ENCODE measurements around the gene SCAMP2. TPM values are rescaled to one million over a fixed set of nuclear protein-coding genes. Genes with fewer than 3 reads are reported as not detected.
A peak's percentile ranks its signal among the peaks of the same experiment; 100 is the strongest.
"Not testable (repeated sequence)": the region's sequence is repeated elsewhere in the genome, so short reads cannot be mapped to it uniquely, and the experiment has no call there.

Gene SCAMP2
- total RNA-seq, 5 donors from 2014 or later (not counting 1 experiment from before 2014, with no cell fraction given): 76.8 to 141 (median 134) TPM

GRCh38 chr15:74902295-74903075 lies 29.3 kb upstream of the SCAMP2 start:
- H3K4me3 Mint-ChIP-seq: peak overlapping the region in 1 of 3 donors; percentile 9
- H3K27me3 Mint-ChIP-seq: no peaks in the 10 kb centered on the region
- Histone ChIP-seq H3K4me1 (ENCODE audit: control insufficient read depth in 1 of 2, extremely low read depth in 1 of 2, insufficient read depth in 2 of 2, low read length in 2 of 2) (peaks cover 8 to 33% of the 10 kb centered on the region in 2 experiments), H3K9me3 (no peaks in the 10 kb centered on the region), H3K4me3 (ENCODE audit: control insufficient read depth in 1 of 2, extremely low read depth in 1 of 2, low read length in 1 of 2) (no peak overlapping the region), H3K27me3 (replicated peaks in 1 of 2; ENCODE audit: control insufficient read depth in 2 of 2, extremely low read depth in 1 of 2, insufficient read depth in 2 of 2, low read length in 1 of 2) (no peaks in the 10 kb centered on the region), H3K36me3 (ENCODE audit: control insufficient read depth in 2 of 2, extremely low read depth in 1 of 2, insufficient read depth in 1 of 2, low read length in 1 of 2) (peaks cover 13 to 62% of the 10 kb centered on the region in 2 donors), H3K27ac (ENCODE audit: low read length) (no peak overlapping the region)
- no peaks in the 10 kb centered on the region for H3K9me3 Mint-ChIP-seq
- ChIA-PET POLR2A (interaction anchor here in 1 of 2 donors (0.7 kb wide), 1 partner anchor 9 kb away, joined by 6 read pairs; no protein-coding TSS in a partner anchor), CTCF (interaction anchor here (0.6 to 2.3 kb wide), 42 partner anchors 8 to 550 kb away, joined by 3 to 18 read pairs (median 4); partner anchors contain the start of genes MPI (in 1 of the 2), SCAMP2 (in 1 of the 2) and ULK3 (in 1 of the 2))
- H3K4me1 Mint-ChIP-seq: peaks cover 46 to 54% (median 51%) of the 10 kb centered on the region in 3 donors
- ATAC-seq (replicated peaks in 1 of 4) (no peak), DNase-seq (no peak)
- peaks cover 19% of the 10 kb centered on the region for H3K36me3 Mint-ChIP-seq
- H3K27ac Mint-ChIP-seq: peak overlapping the region; percentile 79
- WGBS (ENCODE audit: insufficient coverage): 83% methylated on average over 1 of the region's 4 CpGs

DNA sequence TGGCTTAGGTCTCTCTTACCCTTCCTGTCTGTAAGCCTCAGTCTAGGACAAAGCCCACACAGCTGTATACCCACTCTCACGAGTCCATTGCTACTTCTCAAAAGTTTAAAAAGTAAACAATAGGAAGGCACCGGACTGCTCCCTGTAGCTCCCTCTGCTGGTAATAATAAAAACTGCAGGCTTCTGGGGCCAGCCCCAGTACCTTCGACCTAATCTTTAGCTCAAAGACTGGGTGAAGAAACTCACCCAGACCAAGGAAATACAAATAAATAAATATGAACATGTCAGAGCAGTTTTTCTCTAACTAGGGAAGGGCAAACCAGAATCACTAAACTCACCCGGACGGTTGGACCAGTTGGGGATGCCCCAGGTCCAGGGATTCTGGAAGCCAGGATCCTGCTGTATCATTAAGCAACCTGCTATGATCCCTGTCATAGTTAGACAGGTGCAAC lies 28.5 kb upstream of the SCAMP2 start:
- Histone ChIP-seq H3K4me1 (ENCODE audit: control insufficient read depth in 1 of 2, extremely low read depth in 1 of 2, insufficient read depth in 2 of 2, low read length in 2 of 2) (peaks cover 4 to 26% of the 10 kb centered on the region in 2 experiments), H3K36me3 (ENCODE audit: control insufficient read depth in 2 of 2, extremely low read depth in 1 of 2, insufficient read depth in 1 of 2, low read length in 1 of 2) (peaks cover 13 to 70% of the 10 kb centered on the region in 2 donors), H3K4me3 (ENCODE audit: control insufficient read depth in 1 of 2, extremely low read depth in 1 of 2, low read length in 1 of 2) (no peak overlapping the region), H3K9me3 (no peaks in the 10 kb centered on the region), H3K27me3 (replicated peaks in 1 of 2; ENCODE audit: control insufficient read depth in 2 of 2, extremely low read depth in 1 of 2, insufficient read depth in 2 of 2, low read length in 1 of 2) (no peaks in the 10 kb centered on the region), H3K27ac (ENCODE audit: low read length) (peak overlapping the region; percentile 44)
- ChIA-PET CTCF (interaction anchor here (0.6 to 2.3 kb wide), 45 partner anchors 8 to 724 kb away, joined by 3 to 18 read pairs (median 4); partner anchors contain the start of genes MPI (in 1 of the 2), SCAMP2 (in 1 of the 2), SNUPN (in 1 of the 2) and ULK3 (in 1 of the 2)), POLR2A (interaction anchor here in 1 of 2 donors (0.6 kb wide), 3 partner anchors 16 to 124 kb away, joined by 3 to 4 read pairs (median 3); no protein-coding TSS in a partner anchor)
- no peaks in the 10 kb centered on the region for H3K9me3 Mint-ChIP-seq
- H3K27ac Mint-ChIP-seq: peak overlapping the region; percentile 79
- no peaks in the 10 kb centered on the region for H3K27me3 Mint-ChIP-seq
- no peak overlapping the region for H3K4me3 Mint-ChIP-seq
- WGBS (ENCODE audit: insufficient coverage): 0% methylated on average over 1 of the region's 5 CpGs
- ATAC-seq (replicated peaks in 1 of 4) (peak; percentile 43 to 57 (median 52)), DNase-seq (peak in 34 of 35 experiments; percentile 16 to 79 (median 44))
- peaks cover 19% of the 10 kb centered on the region for H3K36me3 Mint-ChIP-seq
- H3K4me1 Mint-ChIP-seq: peaks cover 41 to 47% (median 43%) of the 10 kb centered on the region in 3 donors

GRCh38 chr15:74897300-74897701 lies 24.1 kb upstream of the SCAMP2 start:
- Histone ChIP-seq H3K36me3 (ENCODE audit: control insufficient read depth in 2 of 2, extremely low read depth in 1 of 2, insufficient read depth in 1 of 2, low read length in 1 of 2) (peaks cover 7 to 68% of the 10 kb centered on the region in 2 donors), H3K9me3 (no peaks in the 10 kb centered on the region), H3K27me3 (replicated peaks in 1 of 2; ENCODE audit: control insufficient read depth in 2 of 2, extremely low read depth in 1 of 2, insufficient read depth in 2 of 2, low read length in 1 of 2) (no peaks in the 10 kb centered on the region), H3K27ac (ENCODE audit: low read length) (no peak overlapping the region), H3K4me3 (ENCODE audit: control insufficient read depth in 1 of 2, extremely low read depth in 1 of 2, low read length in 1 of 2) (no peak overlapping the region), H3K4me1 (ENCODE audit: control insufficient read depth in 1 of 2, extremely low read depth in 1 of 2, insufficient read depth in 2 of 2, low read length in 2 of 2) (peaks cover 9 to 37% of the 10 kb centered on the region in 2 experiments)
- H3K36me3 Mint-ChIP-seq: peaks cover 18% of the 10 kb centered on the region
- WGBS (ENCODE audit: insufficient coverage): 95% methylated on average over 5 of the region's 6 CpGs
- H3K4me3 Mint-ChIP-seq: no peak overlapping the region
- ATAC-seq (replicated peaks in 1 of 4) (no peak), DNase-seq (no peak)
- no peaks in the 10 kb centered on the region for H3K9me3 Mint-ChIP-seq
- H3K4me1 Mint-ChIP-seq: peaks cover 36 to 43% (median 36%) of the 10 kb centered on the region in 3 donors
- H3K27me3 Mint-ChIP-seq: no peaks in the 10 kb centered on the region
- peak overlapping the region; percentile 11 to 49 for H3K27ac Mint-ChIP-seq
- ChIA-PET CTCF (interaction anchor here in 1 of 2 donors (0.5 kb wide), 1 partner anchor 37 kb away, joined by 7 read pairs; no protein-coding TSS in a partner anchor), POLR2A (interaction anchor here in 1 of 2 donors (0.5 to 0.6 kb wide), 3 partner anchors 16 to 298 kb away, joined by 3 to 7 read pairs (median 5); no protein-coding TSS in a partner anchor)

- WGBS (ENCODE audit: insufficient coverage): 93% methylated on average over 2 of the region's 3 CpGs
- H3K4me3 ChIP-seq (ENCODE audit: control insufficient read depth in 1 of 2, extremely low read depth in 1 of 2, low read length in 1 of 2): no peak overlapping the region
- peaks cover 7 to 66% of the 10 kb centered on the region in 2 donors for H3K36me3 ChIP-seq (ENCODE audit: control insufficient read depth in 2 of 2, extremely low read depth in 1 of 2, insufficient read depth in 1 of 2, low read length in 1 of 2)
- ChIA-PET POLR2A (interaction anchor here in 1 of 2 donors (0.5 to 0.6 kb wide), 2 partner anchors 10 to 557 kb away, joined by 3 read pairs; no protein-coding TSS in a partner anchor), CTCF (no interaction called here)
- H3K4me1 Mint-ChIP-seq: peaks cover 33 to 42% (median 35%) of the 10 kb centered on the region in 3 donors
- ATAC-seq (replicated peaks in 1 of 4): no peak
- H3K4me3 Mint-ChIP-seq: no peak overlapping the region
- H3K27ac Mint-ChIP-seq: peak overlapping the region; percentile 57 to 84
- no peaks in the 10 kb centered on the region for H3K9me3 Mint-ChIP-seq
- peak overlapping the region; percentile 7 for H3K27ac ChIP-seq (ENCODE audit: low read length)
- peaks cover 22% of the 10 kb centered on the region for H3K36me3 Mint-ChIP-seq
- H3K27me3 Mint-ChIP-seq: no peaks in the 10 kb centered on the region
- peaks cover 8 to 34% of the 10 kb centered on the region in 2 experiments for H3K4me1 ChIP-seq (ENCODE audit: control insufficient read depth in 1 of 2, extremely low read depth in 1 of 2, insufficient read depth in 2 of 2, low read length in 2 of 2)
- H3K27me3 ChIP-seq (replicated peaks in 1 of 2; ENCODE audit: control insufficient read depth in 2 of 2, extremely low read depth in 1 of 2, insufficient read depth in 2 of 2, low read length in 1 of 2): no peaks in the 10 kb centered on the region
- H3K9me3 ChIP-seq: no peaks in the 10 kb centered on the region
- no peak for DNase-seq
Measured at GRCh38 chr15:74896316-74896715, 23.2 kb upstream of the SCAMP2 start.

DNA sequence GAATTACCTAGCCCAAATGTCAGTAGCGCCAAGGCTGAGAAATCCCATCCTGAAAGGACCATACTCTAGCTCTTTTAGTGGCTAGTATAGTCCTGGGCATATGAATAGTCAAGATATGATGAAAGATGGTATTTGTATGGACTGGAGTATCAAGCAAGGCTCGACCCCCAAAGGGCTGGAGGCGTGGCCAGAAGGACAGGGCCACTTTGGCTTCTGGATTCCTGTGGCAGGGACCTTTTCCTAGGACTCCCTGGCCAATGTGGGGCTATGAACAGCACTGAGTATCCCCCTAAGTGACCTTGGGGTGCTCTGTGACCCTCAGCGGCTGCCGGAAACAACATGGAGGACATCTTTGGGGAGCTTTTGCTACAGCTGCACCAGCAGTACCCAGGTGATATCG lies 22.7 kb upstream of the SCAMP2 start:
- H3K9me3 Mint-ChIP-seq: no peaks in the 10 kb centered on the region
- H3K4me3 ChIP-seq (ENCODE audit: control insufficient read depth in 1 of 2, extremely low read depth in 1 of 2, low read length in 1 of 2): no peak overlapping the region
- ATAC-seq (replicated peaks in 1 of 4) (no peak), DNase-seq (no peak)
- peaks cover 21% of the 10 kb centered on the region for H3K36me3 Mint-ChIP-seq
- 97% methylated on average over 5 of the region's 6 CpGs for WGBS (ENCODE audit: insufficient coverage)
- H3K27me3 Mint-ChIP-seq: no peaks in the 10 kb centered on the region
- H3K27me3 ChIP-seq (replicated peaks in 1 of 2; ENCODE audit: control insufficient read depth in 2 of 2, extremely low read depth in 1 of 2, insufficient read depth in 2 of 2, low read length in 1 of 2): no peaks in the 10 kb centered on the region
- peak overlapping the region; percentile 74 to 84 for H3K27ac Mint-ChIP-seq
- H3K36me3 ChIP-seq (ENCODE audit: control insufficient read depth in 2 of 2, extremely low read depth in 1 of 2, insufficient read depth in 1 of 2, low read length in 1 of 2): peaks cover 7 to 64% of the 10 kb centered on the region in 2 donors
- no peak overlapping the region for H3K4me3 Mint-ChIP-seq
- POLR2A ChIA-PET: interaction anchor here in 1 of 2 donors (0.5 to 0.6 kb wide), 2 partner anchors 10 to 558 kb away, joined by 3 read pairs; no protein-coding TSS in a partner anchor
- peaks cover 8 to 33% of the 10 kb centered on the region in 2 experiments for H3K4me1 ChIP-seq (ENCODE audit: control insufficient read depth in 1 of 2, extremely low read depth in 1 of 2, insufficient read depth in 2 of 2, low read length in 2 of 2)
- H3K27ac ChIP-seq (ENCODE audit: low read length): peak overlapping the region; percentile 7
- no peaks in the 10 kb centered on the region for H3K9me3 ChIP-seq
- peaks cover 29 to 46% (median 37%) of the 10 kb centered on the region in 3 donors for H3K4me1 Mint-ChIP-seq
- CTCF ChIA-PET: no interaction called here

DNA sequence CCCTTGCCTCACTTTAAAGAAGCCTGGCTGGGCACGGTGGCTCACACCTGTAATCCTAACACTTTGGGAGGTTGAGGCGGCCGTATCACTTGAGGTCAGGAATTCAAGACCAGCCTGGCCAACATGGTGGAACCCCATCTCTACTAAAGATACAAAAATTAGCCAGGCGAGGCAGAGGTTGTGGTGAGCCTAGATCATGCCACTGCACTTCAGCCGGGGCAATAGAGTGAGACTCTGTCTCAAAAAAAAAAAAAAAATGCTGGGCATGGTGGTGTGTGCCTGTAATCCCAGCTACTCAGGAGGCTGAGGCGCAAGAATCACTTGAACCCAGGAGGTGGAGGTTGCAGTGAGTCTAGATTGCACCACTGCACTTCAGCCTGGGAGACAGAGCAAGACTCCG lies 21.2 kb upstream of the SCAMP2 start:
- H3K27me3 ChIP-seq (replicated peaks in 1 of 2; ENCODE audit: control insufficient read depth in 2 of 2, extremely low read depth in 1 of 2, insufficient read depth in 2 of 2, low read length in 1 of 2); DNase-seq; H3K27me3 Mint-ChIP-seq; H3K9me3 Mint-ChIP-seq; H3K9me3 ChIP-seq; ATAC-seq (replicated peaks in 1 of 4); H3K4me3 ChIP-seq (ENCODE audit: control insufficient read depth in 1 of 2, extremely low read depth in 1 of 2, low read length in 1 of 2): not testable (repeated sequence)
- Histone ChIP-seq H3K4me1 (ENCODE audit: control insufficient read depth in 1 of 2, extremely low read depth in 1 of 2, insufficient read depth in 2 of 2, low read length in 2 of 2) (peaks cover 13 to 46% of the 10 kb centered on the region in 2 experiments), H3K36me3 (ENCODE audit: control insufficient read depth in 2 of 2, extremely low read depth in 1 of 2, insufficient read depth in 1 of 2, low read length in 1 of 2) (peaks cover 7 to 52% of the 10 kb centered on the region in 2 donors), H3K27ac (ENCODE audit: low read length) (peak overlapping the region; percentile 69)
- Mint-ChIP-seq H3K4me1 (peaks cover 40 to 53% (median 47%) of the 10 kb centered on the region in 3 donors), H3K4me3 (peak overlapping the region in 1 of 3 donors; percentile 67), H3K27ac (peak overlapping the region in 1 of 2 donors; percentile 75), H3K36me3 (peaks cover 16% of the 10 kb centered on the region)
- ChIA-PET CTCF (interaction anchor here in 1 of 2 donors (0.7 to 1.3 kb wide), 4 partner anchors 9 to 123 kb away, joined by 3 to 11 read pairs (median 5); partner anchors contain the start of gene FAM219B), POLR2A (interaction anchor here in 1 of 2 donors (0.6 to 0.7 kb wide), 2 partner anchors 42 to 441 kb away, joined by 4 to 5 read pairs; partner anchors contain the start of gene COMMD4)
- WGBS (ENCODE audit: insufficient coverage): 89% methylated on average over 3 of the region's 7 CpGs
